GM11168 (cell line): ENCODE data around the gene TP53INP2.
"Not testable (repeated sequence)": the region's sequence is repeated elsewhere in the genome, so short reads cannot be mapped to it uniquely, and the experiment has no call there.

Source experiments
- in situ Hi-C: fragments of 300-500 bp; cut with MboI; formaldehyde crosslinking; loops from one replicate; pipeline ENCODE4 v1.12.0; 2022; ENCODE audit warnings: low sequenced_read_pairs; ENCODE audit not compliant: unreplicated experiment

The TP53INP2 gene

GRCh38 chr20:34704177-34705007 lies at the start of gene TP53INP2:
TP53INP2 (plus strand) TSS chr20:34704344; CDS start chr20:34708740, 4,396 bp downstream.
- in situ Hi-C loops = loop anchor here (5.0 kb wide), 1 partner anchor 142 kb away; no protein-coding TSS in a partner anchor

GRCh38 chr20:34658654-34659053 lies 45.5 kb upstream of the TP53INP2 start:
- in situ Hi-C loops = not testable (repeated sequence)

DNA sequence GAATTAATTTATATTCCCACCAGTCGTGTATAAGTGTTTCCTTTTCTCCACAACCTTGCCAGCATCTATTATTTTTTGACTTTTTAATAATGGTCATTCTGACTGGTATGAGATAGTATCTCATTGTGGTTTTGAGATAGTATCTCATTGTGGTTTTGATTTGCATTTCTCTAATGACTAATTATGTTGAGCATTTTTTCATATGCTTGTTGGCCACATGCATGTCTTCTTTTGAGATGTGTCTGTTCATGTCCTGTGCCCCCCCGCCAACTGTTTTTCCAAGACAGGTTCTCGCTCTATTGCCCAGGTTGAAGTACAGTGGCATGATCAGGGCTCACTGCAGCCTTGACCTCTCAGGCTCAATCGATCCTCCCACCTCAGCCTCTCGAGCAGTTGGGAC lies 42.3 kb upstream of the TP53INP2 start:
- in situ Hi-C loops = not testable (repeated sequence)

- in situ Hi-C loops = no loop called here
Measured at GRCh38 chr20:34663213-34663943, 40.8 kb upstream of the TP53INP2 start.

DNA sequence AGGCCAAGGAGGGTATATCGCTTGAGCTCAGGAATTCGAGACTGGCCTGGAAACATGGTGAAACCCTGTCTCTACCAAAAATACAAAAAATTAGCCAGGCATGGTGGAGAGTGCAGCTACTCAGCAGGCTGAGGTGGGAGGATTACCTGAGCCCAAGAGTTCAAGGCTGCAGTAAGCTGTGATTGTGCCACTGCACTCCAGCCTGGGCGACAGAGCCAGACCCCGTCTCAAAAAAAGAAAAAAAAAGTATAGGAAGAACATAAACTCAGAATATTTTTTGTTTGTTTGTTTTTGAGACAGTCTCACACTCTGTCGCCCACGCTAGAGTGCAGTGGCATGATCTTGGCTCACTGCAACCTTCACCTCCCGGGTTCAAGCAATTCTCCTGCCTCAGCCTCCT lies 39.4 kb upstream of the TP53INP2 start:
- in situ Hi-C loops = not testable (repeated sequence)

DNA sequence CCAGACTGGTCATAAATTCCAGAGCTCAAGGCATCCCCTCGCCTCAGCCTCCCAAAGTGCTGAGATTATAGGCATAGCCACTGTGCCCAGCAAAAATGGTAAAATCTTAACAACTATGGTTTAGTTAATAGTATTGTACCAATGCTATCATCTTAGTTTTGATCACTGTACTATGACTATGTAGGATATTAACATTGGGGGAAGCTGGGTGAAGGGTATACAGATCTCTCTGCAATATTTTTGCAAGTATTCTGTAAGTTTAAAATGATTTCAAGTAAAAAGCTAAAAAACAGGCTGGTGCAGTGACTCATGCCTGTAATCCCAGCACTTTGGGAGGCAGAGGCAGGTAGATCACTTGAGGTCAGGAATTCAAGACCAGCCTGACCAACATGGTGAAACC lies 35.0 kb upstream of the TP53INP2 start:
- in situ Hi-C loops = no loop called here

DNA sequence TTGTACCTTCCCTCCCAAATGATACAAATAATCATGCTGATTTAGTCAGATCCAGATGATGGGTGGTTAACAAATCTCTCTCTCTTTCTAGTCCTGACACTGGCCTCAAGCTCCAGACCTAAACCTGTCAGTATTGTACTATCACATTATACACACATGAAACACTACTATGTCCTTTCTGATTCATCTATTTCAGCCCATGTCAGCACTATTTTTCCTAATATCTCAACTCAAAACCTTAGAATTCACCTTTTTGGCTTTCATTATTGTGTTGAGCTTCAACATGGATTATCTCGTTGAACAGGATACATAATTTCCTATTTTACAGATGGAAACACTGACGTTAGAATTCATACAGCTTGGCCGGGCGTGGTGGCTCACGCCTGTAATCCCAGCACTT lies 30.7 kb upstream of the TP53INP2 start:
- in situ Hi-C loops = no loop called here

- in situ Hi-C loops = no loop called here
Measured at GRCh38 chr20:34675561-34675960, 28.6 kb upstream of the TP53INP2 start.

- in situ Hi-C loops = no loop called here
Measured at GRCh38 chr20:34675993-34676641, 28.0 kb upstream of the TP53INP2 start.

- in situ Hi-C loops = no loop called here
Measured at GRCh38 chr20:34676642-34677373, 27.3 kb upstream of the TP53INP2 start, which contains the start of gene PIGU. PIGU (minus strand) TSS chr20:34677092; CDS start chr20:34677085, 7 bp downstream.

- in situ Hi-C loops = no loop called here
Measured at GRCh38 chr20:34680586-34681175, 23.5 kb upstream of the TP53INP2 start.

DNA sequence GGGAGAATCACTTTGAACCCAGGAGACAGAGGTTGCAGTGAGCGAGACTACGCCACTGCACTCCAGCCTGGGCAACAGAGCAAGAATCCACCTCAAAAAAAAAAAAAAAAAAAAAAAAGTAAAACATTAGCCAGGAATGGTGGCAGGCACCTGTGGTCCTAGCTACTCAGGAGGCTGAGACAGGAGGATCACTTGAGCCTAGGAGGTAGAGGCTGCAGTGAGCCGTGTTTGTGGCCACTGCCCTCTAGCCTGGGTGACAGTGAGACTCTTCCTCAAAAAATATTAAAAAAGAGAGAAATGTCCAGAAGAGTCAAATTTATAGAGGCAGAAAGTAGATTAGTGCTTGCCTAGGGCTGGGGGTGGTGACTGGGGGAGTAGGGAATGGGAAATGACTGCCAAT lies 20.5 kb upstream of the TP53INP2 start:
- in situ Hi-C loops = no loop called here

GRCh38 chr20:34689486-34689885 lies 14.7 kb upstream of the TP53INP2 start:
- in situ Hi-C loops = no loop called here

DNA sequence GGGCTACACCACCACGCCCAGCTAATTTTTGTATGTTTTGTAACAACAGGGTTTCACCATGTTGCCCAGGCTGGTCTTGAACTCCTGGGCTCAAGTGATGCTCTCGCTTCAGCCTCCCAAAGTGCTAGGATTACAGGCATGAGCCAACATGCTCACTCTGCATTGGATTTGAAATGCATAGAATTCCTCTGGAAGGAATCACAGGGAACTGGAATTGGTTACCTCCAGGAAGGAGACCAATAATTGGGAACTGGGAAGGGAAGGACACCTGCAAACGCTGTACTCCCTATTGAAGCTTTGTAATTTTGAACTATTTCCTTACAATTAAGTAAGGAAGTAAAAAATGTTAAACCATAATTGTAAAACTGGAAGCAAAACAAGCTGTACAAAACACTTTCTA lies 12.3 kb upstream of the TP53INP2 start:
- in situ Hi-C loops = no loop called here

GRCh38 chr20:34693414-34693813 lies 10.7 kb upstream of the TP53INP2 start:
- in situ Hi-C loops = no loop called here

DNA sequence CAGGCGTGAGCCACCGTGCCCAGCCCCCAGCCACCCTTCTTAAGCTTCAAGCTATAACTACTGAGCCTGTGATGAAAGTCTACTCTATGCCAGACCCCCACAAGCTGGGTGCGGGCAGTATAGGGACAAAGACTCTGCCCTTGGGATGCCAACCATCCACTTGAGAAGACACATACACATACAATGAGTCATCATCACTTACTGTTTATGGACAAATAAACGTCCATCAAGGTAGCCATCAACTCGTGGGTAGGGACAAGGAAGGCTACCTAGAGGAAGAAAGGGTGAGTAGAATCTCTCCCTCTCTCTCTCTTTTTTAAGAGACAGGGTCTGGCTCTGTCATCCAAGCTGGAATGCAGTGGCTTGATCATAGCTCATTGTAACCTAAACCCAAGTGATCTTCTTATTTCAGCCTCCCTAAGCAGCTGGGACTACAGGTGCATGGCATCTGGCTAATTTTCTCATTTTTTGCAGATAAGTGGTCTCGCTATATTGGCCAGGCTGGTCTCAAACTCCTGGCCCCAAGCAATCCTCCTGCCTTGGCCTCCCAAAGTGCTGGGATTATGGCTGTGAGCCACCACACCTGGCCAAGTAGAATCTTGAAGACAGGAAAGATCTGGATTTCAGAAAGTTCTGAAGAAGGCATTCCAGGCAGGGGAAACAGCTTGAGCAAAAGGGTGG lies 2.6 kb upstream of the TP53INP2 start:
- in situ Hi-C loops = loop anchor here (5.0 kb wide), 1 partner anchor 139 kb away; no protein-coding TSS in a partner anchor

- in situ Hi-C loops = loop anchor here (5.0 kb wide), 1 partner anchor 141 kb away; no protein-coding TSS in a partner anchor
Measured at GRCh38 chr20:34703061-34703423, 1.1 kb upstream of the TP53INP2 start.

- in situ Hi-C loops = loop anchor here (5.0 kb wide), 1 partner anchor 141 kb away; no protein-coding TSS in a partner anchor
Measured at GRCh38 chr20:34703424-34704176, 544 bp upstream of the TP53INP2 start.
